ENCODE results near the gene PSMB3.

PSMB3 gene

DNA sequence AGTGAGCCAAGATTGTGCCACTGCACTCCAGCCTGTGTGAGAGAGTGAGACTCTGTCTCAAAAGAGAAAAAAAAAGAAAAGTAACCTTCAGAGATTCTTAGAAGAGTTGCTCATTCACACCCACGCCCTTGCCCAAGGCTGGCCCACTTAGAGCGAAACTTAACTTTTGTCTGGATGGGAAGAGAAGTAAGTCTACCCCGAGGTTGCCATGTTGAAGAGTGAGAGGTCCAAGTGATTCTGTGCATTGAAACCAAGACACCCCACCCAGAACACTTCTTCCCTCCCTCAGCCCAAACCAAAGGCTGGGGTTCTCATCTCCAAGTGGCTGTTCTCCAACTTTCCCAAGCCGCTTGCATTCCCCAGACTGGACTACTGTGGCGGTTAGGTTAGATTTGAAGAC is 24.8 kb upstream of the PSMB3 start:
- TF ChIP-seq, protein P1, sequence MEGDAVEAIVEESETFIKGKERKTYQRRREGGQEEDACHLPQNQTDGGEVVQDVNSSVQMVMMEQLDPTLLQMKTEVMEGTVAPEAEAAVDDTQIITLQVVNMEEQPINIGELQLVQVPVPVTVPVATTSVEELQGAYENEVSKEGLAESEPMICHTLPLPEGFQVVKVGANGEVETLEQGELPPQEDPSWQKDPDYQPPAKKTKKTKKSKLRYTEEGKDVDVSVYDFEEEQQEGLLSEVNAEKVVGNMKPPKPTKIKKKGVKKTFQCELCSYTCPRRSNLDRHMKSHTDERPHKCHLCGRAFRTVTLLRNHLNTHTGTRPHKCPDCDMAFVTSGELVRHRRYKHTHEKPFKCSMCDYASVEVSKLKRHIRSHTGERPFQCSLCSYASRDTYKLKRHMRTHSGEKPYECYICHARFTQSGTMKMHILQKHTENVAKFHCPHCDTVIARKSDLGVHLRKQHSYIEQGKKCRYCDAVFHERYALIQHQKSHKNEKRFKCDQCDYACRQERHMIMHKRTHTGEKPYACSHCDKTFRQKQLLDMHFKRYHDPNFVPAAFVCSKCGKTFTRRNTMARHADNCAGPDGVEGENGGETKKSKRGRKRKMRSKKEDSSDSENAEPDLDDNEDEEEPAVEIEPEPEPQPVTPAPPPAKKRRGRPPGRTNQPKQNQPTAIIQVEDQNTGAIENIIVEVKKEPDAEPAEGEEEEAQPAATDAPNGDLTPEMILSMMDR (IDR thresholded peaks at IDR 0.05; ENCODE audit: insufficient read depth, low read length, poor library complexity, severe bottlenecking), result no peak
- H3K4me3 ChIP-seq (replicated peaks; ENCODE audit: low read depth, low read length), result no peak overlapping the region
- H3K36me3 ChIP-seq (ENCODE audit: control insufficient read depth, insufficient read depth, low read length), result peaks cover 8% of the 10 kb centered on the region
- no peak for DNase-seq (ENCODE audit: extremely low read depth, insufficient read length)
- no peaks in the 10 kb centered on the region for H3K27me3 ChIP-seq (replicated peaks; ENCODE audit: control insufficient read depth, insufficient read depth, low read length)

DNA sequence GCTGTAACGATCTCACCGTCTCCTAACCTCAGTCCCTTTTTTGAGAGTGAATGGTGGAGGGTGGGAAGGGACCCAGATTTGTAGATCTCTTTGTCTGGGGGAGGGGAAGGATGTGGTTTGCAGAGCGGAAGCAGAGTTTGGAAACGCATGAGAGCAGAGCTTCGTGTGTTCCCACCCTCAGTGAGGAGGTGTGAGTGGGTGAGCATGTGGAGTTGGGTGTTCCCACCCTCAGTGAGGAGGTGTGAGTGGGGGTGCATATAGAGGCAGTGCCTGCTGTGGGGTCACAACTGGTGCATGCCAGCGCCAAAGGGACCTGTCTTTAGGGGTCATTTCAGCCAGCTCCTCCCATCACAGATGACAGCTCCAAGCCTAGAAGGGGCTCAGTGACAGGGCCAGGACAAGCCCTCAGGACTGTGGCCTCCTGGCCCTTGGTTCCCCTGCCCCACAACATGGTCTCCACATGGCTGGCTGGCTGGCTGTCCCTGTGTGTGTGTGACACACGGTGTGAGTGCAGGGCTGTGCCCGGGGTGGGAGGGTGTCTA is 24.2 kb upstream of the PSMB3 start:
- Histone ChIP-seq H3K4me3 (replicated peaks; ENCODE audit: low read depth, low read length) (no peak overlapping the region), H3K36me3 (ENCODE audit: control insufficient read depth, insufficient read depth, low read length) (peaks cover 7% of the 10 kb centered on the region), H3K27me3 (replicated peaks; ENCODE audit: control insufficient read depth, insufficient read depth, low read length) (no peaks in the 10 kb centered on the region)
- peak; percentile 61 for DNase-seq (ENCODE audit: extremely low read depth, insufficient read length)
- TF ChIP-seq, protein P1 (IDR thresholded peaks at IDR 0.05; ENCODE audit: insufficient read depth, low read length, poor library complexity, severe bottlenecking), result no peak

DNA sequence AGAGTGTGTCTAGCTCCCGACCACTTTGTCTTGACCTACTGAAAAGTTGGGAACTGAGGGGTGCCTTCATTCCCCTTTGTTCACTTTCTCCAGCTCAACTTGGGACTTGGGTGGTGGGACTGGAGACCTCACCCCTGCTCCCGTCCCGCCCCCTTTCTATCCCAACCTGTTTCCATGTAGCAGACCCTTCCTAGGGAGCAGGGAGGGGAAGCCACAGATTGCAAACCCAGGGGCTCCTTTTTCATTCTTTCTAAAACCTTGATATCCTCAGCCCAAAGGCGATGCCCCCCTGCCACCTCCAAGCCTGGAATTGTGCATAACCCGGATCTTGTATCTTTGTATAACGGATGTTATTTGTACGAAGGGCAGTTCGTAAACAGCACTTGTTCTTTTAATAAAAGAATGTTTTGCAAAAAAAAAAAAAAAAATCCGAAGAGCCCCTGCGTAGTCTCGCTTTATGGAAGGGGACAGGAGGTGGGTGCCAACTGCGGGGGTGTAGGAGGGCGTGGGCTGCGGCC is 23.1 kb upstream of the PSMB3 start:
- TF ChIP-seq, protein P1 (IDR thresholded peaks at IDR 0.05; ENCODE audit: insufficient read depth, low read length, poor library complexity, severe bottlenecking), result no peak
- DNase-seq (ENCODE audit: extremely low read depth, insufficient read length), result no peak

DNA sequence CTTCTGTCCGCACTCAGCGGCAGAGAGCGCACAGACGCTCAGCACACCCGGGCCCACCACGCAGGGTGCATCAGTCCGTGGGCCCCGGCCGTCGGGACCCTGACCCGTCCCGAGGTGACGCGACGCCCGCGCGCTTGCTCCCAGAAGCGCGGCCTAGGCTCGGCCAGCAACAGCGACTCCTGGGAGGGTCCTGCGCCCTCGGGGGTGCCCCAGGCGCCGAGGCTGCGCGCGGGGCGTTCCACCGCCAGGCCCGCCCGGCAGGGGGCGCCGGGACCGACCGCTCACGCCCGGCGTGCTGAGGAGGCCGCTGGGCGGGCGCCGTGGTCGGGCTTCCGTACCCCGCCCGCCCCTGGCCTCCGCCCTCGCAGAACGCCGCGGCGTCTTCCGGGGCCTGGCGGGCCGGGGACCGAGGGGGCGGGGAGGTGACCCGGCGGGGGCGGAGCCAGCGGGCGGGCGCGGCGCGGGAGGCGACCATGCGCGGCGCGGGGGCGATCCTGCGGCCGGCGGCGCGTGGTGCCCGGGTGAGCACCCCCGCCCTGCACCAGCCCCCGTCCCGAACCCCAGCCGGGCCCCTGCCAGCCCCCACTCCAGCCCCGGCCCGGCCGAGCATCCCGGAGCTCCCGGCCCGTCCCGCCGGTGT is 22.5 kb upstream of the PSMB3 start, which contains the start of gene CISD3:
Gene CISD3 (plus strand): TSS at position 456 of the 640 bp plus-strand sequence. CDS start 18 bp downstream, at position 474.
- peak within 1 kb of the TSS; percentile 83 for H3K4me3 ChIP-seq (replicated peaks; ENCODE audit: low read depth, low read length)
- no peaks in the 10 kb centered on the region for H3K27me3 ChIP-seq (replicated peaks; ENCODE audit: control insufficient read depth, insufficient read depth, low read length)
- DNase-seq (ENCODE audit: extremely low read depth, insufficient read length), result peak; percentile 92
- TF ChIP-seq, protein P1 (IDR thresholded peaks at IDR 0.05; ENCODE audit: insufficient read depth, low read length, poor library complexity, severe bottlenecking), result no peak
- no peaks in the 10 kb centered on the region; the same call in none of the 2 replicates for H3K36me3 ChIP-seq (ENCODE audit: control insufficient read depth, insufficient read depth, low read length)

More for the DNA sequence above, 23.1 kb upstream of the PSMB3 start:
- peaks cover 4% of the 10 kb centered on the region for H3K36me3 ChIP-seq (ENCODE audit: control insufficient read depth, insufficient read depth, low read length)
- peak overlapping the region; percentile 63 for H3K4me3 ChIP-seq (replicated peaks; ENCODE audit: low read depth, low read length)
- H3K27me3 ChIP-seq (replicated peaks; ENCODE audit: control insufficient read depth, insufficient read depth, low read length), result no peaks in the 10 kb centered on the region

DNA sequence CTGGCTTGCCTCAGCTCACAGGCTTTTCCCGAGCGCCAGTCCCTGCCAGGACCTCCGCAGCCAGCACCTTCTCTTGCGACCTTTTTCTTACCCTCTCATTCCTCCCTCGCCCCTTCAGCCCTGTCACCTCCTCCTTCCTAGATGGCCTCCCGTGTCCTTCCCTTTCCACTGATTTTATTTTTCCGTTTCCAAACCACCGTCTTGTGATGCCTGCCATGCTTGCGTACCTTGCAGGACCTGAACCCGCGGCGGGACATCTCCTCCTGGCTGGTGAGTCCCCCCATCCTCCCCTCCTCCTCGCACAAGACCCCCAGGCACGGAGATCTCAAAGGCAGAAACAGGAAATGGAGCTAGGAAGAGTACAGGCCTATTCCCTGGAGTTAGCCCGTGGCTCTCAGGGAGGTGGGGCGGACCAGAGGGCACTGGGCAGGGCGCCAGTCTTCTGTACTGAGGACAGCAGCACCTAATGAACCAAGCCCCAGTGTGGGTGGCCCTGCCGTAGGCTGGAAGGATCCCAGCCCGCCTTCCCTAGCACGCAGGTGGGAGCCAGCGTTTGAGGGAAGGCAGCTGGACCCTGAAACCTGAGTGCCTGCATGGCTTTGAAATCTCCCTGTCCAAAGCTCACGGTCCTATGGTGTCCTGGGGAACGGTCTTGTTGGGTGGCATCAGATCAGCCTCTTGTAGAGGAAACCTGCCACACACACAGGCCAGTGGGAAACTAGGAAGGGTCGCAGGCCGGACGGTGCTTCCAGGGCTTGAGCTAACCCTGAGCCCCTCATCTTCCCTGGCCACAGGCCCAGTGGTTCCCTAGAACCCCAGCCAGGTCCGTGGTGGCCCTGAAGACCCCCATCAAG is 21.8 kb upstream of the PSMB3 start:
- Histone ChIP-seq H3K4me3 (replicated peaks; ENCODE audit: low read depth, low read length) (peak overlapping the region; percentile 83), H3K27me3 (replicated peaks; ENCODE audit: control insufficient read depth, insufficient read depth, low read length) (no peaks in the 10 kb centered on the region), H3K36me3 (ENCODE audit: control insufficient read depth, insufficient read depth, low read length) (no peaks in the 10 kb centered on the region; the same call in none of the 2 replicates)
- DNase-seq (ENCODE audit: extremely low read depth, insufficient read length), result peak; percentile 46
- TF ChIP-seq, protein P1 (IDR thresholded peaks at IDR 0.05; ENCODE audit: insufficient read depth, low read length, poor library complexity, severe bottlenecking), result no peak

Data from GM06990 (cell line).